ENCODE measurements around the gene CHEK1. TPM values are rescaled to one million over a fixed set of nuclear protein-coding genes. Genes with fewer than 3 reads are reported as not detected.

CHEK1 gene
- total and polyA plus RNA-seq, 2 donors from 2014 or later, result 4.6 to 4.9 TPM

- Histone ChIP-seq H3K9me3 (ENCODE audit: control insufficient read depth in 2 of 3, insufficient read depth in 1 of 3, low read length in 3 of 3) (no peaks in the 10 kb centered on the region), H3K9ac (ENCODE audit: low read length in 3 of 3) (no peak overlapping the region), H3K4me3 (ENCODE audit: low read length in 3 of 3) (no peak overlapping the region), H3K36me3 (ENCODE audit: control insufficient read depth in 2 of 3, insufficient read depth in 3 of 3, low read length in 3 of 3) (peaks cover 0 to 6% (median 0%) of the 10 kb centered on the region in 3 donors), H3K27ac (ENCODE audit: low read depth in 2 of 2, low read length in 2 of 2) (no peak overlapping the region), H3K4me1 (ENCODE audit: control insufficient read depth in 2 of 3, insufficient read depth in 2 of 3, low read depth in 1 of 3, low read length in 3 of 3) (no peaks in the 10 kb centered on the region), H3K27me3 (ENCODE audit: control insufficient read depth, insufficient read depth, low read length) (no peaks in the 10 kb centered on the region)
- FAIRE-seq, result no peak
- no peak for DNase-seq
- no peak for TF ChIP-seq CTCF (IDR thresholded peaks at IDR 0.05; ENCODE audit: borderline replicate concordance, extremely low read depth, insufficient read depth)
- intact Hi-C loops (cut with DNase I), result no loop called here
Observed at GRCh38 chr11:125637840-125638239, 12.9 kb downstream of the CHEK1 start.

GRCh38 chr11:125638315-125638714, 13.4 kb downstream of the CHEK1 start:
- Histone ChIP-seq H3K4me3 (ENCODE audit: low read length in 3 of 3) (peak overlapping the region in 2 of 3 donors; percentile 37 to 45), H3K4me1 (ENCODE audit: control insufficient read depth in 2 of 3, insufficient read depth in 2 of 3, low read depth in 1 of 3, low read length in 3 of 3) (no peaks in the 10 kb centered on the region), H3K36me3 (ENCODE audit: control insufficient read depth in 2 of 3, insufficient read depth in 3 of 3, low read length in 3 of 3) (peaks cover 0 to 6% (median 0%) of the 10 kb centered on the region in 3 donors), H3K27ac (ENCODE audit: low read depth in 2 of 2, low read length in 2 of 2) (peak overlapping the region in 1 of 2 donors; percentile 13), H3K9ac (ENCODE audit: low read length in 3 of 3) (no peak overlapping the region), H3K27me3 (ENCODE audit: control insufficient read depth, insufficient read depth, low read length) (no peaks in the 10 kb centered on the region), H3K9me3 (ENCODE audit: control insufficient read depth in 2 of 3, insufficient read depth in 1 of 3, low read length in 3 of 3) (no peaks in the 10 kb centered on the region)
- intact Hi-C loops (cut with DNase I), result no loop called here
- TF ChIP-seq CTCF (IDR thresholded peaks at IDR 0.05; ENCODE audit: borderline replicate concordance, extremely low read depth, insufficient read depth), result no peak
- DNase-seq, result peak in 1 of 5 donors; percentile 37
- no peak for FAIRE-seq

GRCh38 chr11:125645871-125646270, 20.9 kb downstream of the CHEK1 start:
- Histone ChIP-seq H3K9me3 (ENCODE audit: control insufficient read depth in 2 of 3, insufficient read depth in 1 of 3, low read length in 3 of 3) (no peaks in the 10 kb centered on the region), H3K9ac (ENCODE audit: low read length in 3 of 3) (no peak overlapping the region), H3K27me3 (ENCODE audit: control insufficient read depth, insufficient read depth, low read length) (no peaks in the 10 kb centered on the region), H3K4me3 (ENCODE audit: low read length in 3 of 3) (no peak overlapping the region), H3K27ac (ENCODE audit: low read depth in 2 of 2, low read length in 2 of 2) (no peak overlapping the region), H3K4me1 (ENCODE audit: control insufficient read depth in 2 of 3, insufficient read depth in 2 of 3, low read depth in 1 of 3, low read length in 3 of 3) (no peaks in the 10 kb centered on the region), H3K36me3 (ENCODE audit: control insufficient read depth in 2 of 3, insufficient read depth in 3 of 3, low read length in 3 of 3) (no peaks in the 10 kb centered on the region)
- FAIRE-seq (no peak), DNase-seq (no peak)
- intact Hi-C loops (cut with DNase I), result no loop called here
- TF ChIP-seq CTCF (IDR thresholded peaks at IDR 0.05; ENCODE audit: borderline replicate concordance, extremely low read depth, insufficient read depth), result no peak

All from kidney (tissue), 14 donors.